ENCODE measurements around the gene ANKRD63. TPM values are rescaled to one million over a fixed set of nuclear protein-coding genes. Genes with fewer than 3 reads are reported as not detected.
A peak's percentile ranks its signal among the peaks of the same experiment; 100 is the strongest.

ANKRD63 gene
- total and polyA plus RNA-seq, 9 of the 15 experiments (the other 6 are each of a cell fraction or from before 2014, with no cell fraction given) = 1.3 to 2.0 (median 1.8) TPM; not detected in 6

DNA sequence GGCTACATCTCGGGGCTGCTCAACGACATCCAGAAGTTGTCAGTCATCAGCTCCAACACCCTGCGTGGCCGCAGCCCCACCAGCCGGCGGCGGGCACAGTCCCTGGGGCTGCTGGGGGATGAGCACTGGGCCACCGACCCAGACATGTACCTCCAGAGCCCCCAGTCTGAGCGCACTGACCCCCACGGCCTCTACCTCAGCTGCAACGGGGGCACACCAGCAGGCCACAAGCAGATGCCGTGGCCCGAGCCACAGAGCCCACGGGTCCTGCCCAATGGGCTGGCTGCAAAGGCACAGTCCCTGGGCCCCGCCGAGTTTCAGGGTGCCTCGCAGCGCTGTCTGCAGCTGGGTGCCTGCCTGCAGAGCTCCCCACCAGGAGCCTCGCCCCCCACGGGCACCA is 17.0 kb downstream of the ANKRD63 start (continued):
- TF ChIP-seq TEAD4 (IDR thresholded peaks at IDR 0.05; ENCODE audit: low read length) = no peak
- 0 out of 2 replicates have a peak, but pooled peaks have one; percentile 29 for TF ChIP-seq TEAD4 (CRISPR knock-in tag; IDR thresholded peaks at IDR 0.05; ENCODE audit: borderline replicate concordance)
- no peak for TF ChIP-seq KDM5B (IDR thresholded peaks at IDR 0.05; ENCODE audit: insufficient replicate concordance, low read depth, low read length)
- TF ChIP-seq, protein P1, sequence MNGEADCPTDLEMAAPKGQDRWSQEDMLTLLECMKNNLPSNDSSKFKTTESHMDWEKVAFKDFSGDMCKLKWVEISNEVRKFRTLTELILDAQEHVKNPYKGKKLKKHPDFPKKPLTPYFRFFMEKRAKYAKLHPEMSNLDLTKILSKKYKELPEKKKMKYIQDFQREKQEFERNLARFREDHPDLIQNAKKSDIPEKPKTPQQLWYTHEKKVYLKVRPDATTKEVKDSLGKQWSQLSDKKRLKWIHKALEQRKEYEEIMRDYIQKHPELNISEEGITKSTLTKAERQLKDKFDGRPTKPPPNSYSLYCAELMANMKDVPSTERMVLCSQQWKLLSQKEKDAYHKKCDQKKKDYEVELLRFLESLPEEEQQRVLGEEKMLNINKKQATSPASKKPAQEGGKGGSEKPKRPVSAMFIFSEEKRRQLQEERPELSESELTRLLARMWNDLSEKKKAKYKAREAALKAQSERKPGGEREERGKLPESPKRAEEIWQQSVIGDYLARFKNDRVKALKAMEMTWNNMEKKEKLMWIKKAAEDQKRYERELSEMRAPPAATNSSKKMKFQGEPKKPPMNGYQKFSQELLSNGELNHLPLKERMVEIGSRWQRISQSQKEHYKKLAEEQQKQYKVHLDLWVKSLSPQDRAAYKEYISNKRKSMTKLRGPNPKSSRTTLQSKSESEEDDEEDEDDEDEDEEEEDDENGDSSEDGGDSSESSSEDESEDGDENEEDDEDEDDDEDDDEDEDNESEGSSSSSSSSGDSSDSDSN (IDR thresholded peaks at IDR 0.05; ENCODE audit: borderline replicate concordance in 1 of 2, low read depth in 2 of 2, low read length in 2 of 2) = no peak

DNA sequence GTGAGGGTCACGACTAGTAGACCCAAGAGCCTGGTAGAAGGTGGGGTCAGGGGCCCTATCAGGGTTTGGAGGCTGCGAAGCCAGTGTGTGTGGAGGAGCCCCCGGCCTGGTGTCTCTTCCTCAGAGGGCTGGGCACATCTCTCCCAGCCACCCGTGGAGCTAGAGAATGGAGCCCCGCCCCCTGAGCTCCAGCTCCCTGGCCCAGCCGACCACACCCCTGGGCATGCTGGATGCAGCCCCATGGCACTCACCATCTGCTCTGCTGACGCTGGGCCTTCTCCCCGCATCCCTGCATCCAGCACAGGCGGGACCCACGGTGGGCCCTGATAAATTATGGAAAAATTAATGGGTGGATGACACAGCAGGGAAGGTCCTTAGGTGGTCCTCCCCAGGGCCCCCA is 17.5 kb downstream of the ANKRD63 start:
- ATAC-seq (no peak), FAIRE-seq (no peak), DNase-seq (ENCODE audit: extremely low read depth in 1 of 4, low spot score in 3 of 4) (peak in 2 of 4 experiments; percentile 52 to 53)
- in situ Hi-C loops (cut with MboI) = no loop called here
- Histone ChIP-seq H3K4me2 (ENCODE audit: insufficient read depth, low read length) (no peak overlapping the region), H3K27ac (ENCODE audit: extremely low read depth, low read depth, low read length) (no peak overlapping the region), H3K9ac (ENCODE audit: insufficient read depth in 1 of 2, low read depth in 2 of 2, low read length in 2 of 2) (no peak overlapping the region), H3K27me3 (ENCODE audit: control insufficient read depth in 2 of 2, insufficient read depth in 2 of 2, low read length in 2 of 2) (peaks cover 0 to 3% of the 10 kb centered on the region in 2 experiments; a peak in 1 of 5 replicates), H3K4me3 (no peak overlapping the region), H3K9me3 (replicated peaks; ENCODE audit: control insufficient read depth, insufficient read depth, low read depth, low read length) (no peaks in the 10 kb centered on the region), H2AFZ (ENCODE audit: low read depth, low read length) (no peak overlapping the region), H3K9me1 (ENCODE audit: control insufficient read depth, insufficient read depth, low read length) (peaks cover 4% of the 10 kb centered on the region), H3K79me2 (ENCODE audit: control insufficient read depth, insufficient read depth, low read length) (no peaks in the 10 kb centered on the region), H3K4me1 (replicated peaks in 1 of 2; ENCODE audit: control insufficient read depth in 2 of 2, insufficient read depth in 2 of 2, low read length in 2 of 2) (peaks cover 11 to 28% of the 10 kb centered on the region in 2 experiments), H4K20me1 (replicated peaks; ENCODE audit: control insufficient read depth, insufficient read depth, low read length) (no peaks in the 10 kb centered on the region), H3K36me3 (ENCODE audit: control insufficient read depth, insufficient read depth, low read length) (no peaks in the 10 kb centered on the region)
- ChIA-PET CTCF (ENCODE audit: low intra/inter-chr PET ratio) (interaction anchor here (1.9 kb wide), 1 partner anchor 10 kb away, joined by 5 read pairs; no protein-coding TSS in a partner anchor), POLR2A (interaction anchor here (0.6 to 1.1 kb wide), 3 partner anchors 10 to 23 kb away, joined by 3 read pairs; no protein-coding TSS in a partner anchor)
- BruUV-seq (replicated peaks) = no TSS peak
- WGBS (ENCODE audit: insufficient coverage, low coverage, missing lambda C conversion rate) = 42% methylated on average over 10 of the region's 10 CpGs
- TF ChIP-seq ZNF551 (CRISPR knock-in tag; IDR thresholded peaks at IDR 0.05) (no peak), RBBP5 (IDR thresholded peaks at IDR 0.05; ENCODE audit: borderline replicate concordance, insufficient read depth, low read length, poor library complexity, severe bottlenecking) (peak; percentile 5), DACH1 (IDR thresholded peaks at IDR 0.05; ENCODE audit: partially characterized antibody) (no peak)
- intact Hi-C loops (cut with micrococcal nuclease) = no loop called here

Data from K562 (cell line).